NCI-H2107 (cell line): ENCODE data around the gene ICAM2.
"Not testable (repeated sequence)": the region's sequence is repeated elsewhere in the genome, so short reads cannot be mapped to it uniquely, and the experiment has no call there.

Source experiments
- DNase-seq: peaks from one replicate; lab custom pipeline; 2025; lab: John Stamatoyannopoulos, UW

The ICAM2 gene

GRCh38 chr17:64042700-64043485 is 22.5 kb upstream of the ICAM2 start:
- DNase-seq = no peak

GRCh38 chr17:64041912-64042311 is 21.5 kb upstream of the ICAM2 start:
- DNase-seq = no peak

GRCh38 chr17:64040206-64040605 is 19.8 kb upstream of the ICAM2 start:
- DNase-seq = no peak

- DNase-seq = no peak
Measured at GRCh38 chr17:64039106-64039400, 18.6 kb upstream of the ICAM2 start.

GRCh38 chr17:64038331-64039105 is 18.1 kb upstream of the ICAM2 start:
- DNase-seq = no peak

GRCh38 chr17:64037802-64038201 is 17.4 kb upstream of the ICAM2 start:
- DNase-seq = no peak

GRCh38 chr17:64037180-64037579 is 16.7 kb upstream of the ICAM2 start:
- DNase-seq = no peak

- DNase-seq = no peak
Measured at GRCh38 chr17:64036198-64036922, 15.9 kb upstream of the ICAM2 start.

- DNase-seq = no peak
Measured at GRCh38 chr17:64032081-64032480, 11.6 kb upstream of the ICAM2 start.

GRCh38 chr17:64028874-64029464 is 8.5 kb upstream of the ICAM2 start:
- peak; percentile 33 for DNase-seq

GRCh38 chr17:64025732-64026294 is 5.4 kb upstream of the ICAM2 start:
- DNase-seq = peak; percentile 71

- no peak for DNase-seq
Measured at GRCh38 chr17:64024781-64025731, 4.6 kb upstream of the ICAM2 start.

GRCh38 chr17:64024215-64024654 is 3.8 kb upstream of the ICAM2 start:
- no peak for DNase-seq

GRCh38 chr17:64022611-64023063 is 2.2 kb upstream of the ICAM2 start:
- DNase-seq = no peak

GRCh38 chr17:64019551-64019961 is 877 bp downstream of the ICAM2 start:
- not testable (repeated sequence) for DNase-seq

GRCh38 chr17:64017381-64017980 is 3.0 kb downstream of the ICAM2 start:
- no peak for DNase-seq

- DNase-seq = no peak
Measured at GRCh38 chr17:64016974-64017373, 3.5 kb downstream of the ICAM2 start.

- no peak for DNase-seq
Measured at GRCh38 chr17:64016231-64016784, 4.1 kb downstream of the ICAM2 start.

- no peak for DNase-seq
Measured at GRCh38 chr17:64015447-64015846, 5.0 kb downstream of the ICAM2 start.
